GM19395 (cell line): ENCODE results near the gene SOX5.
"Not testable (repeated sequence)": the region's sequence is repeated elsewhere in the genome, so short reads cannot be mapped to it uniquely, and the experiment has no call there.

Experiments
- ATAC-seq: cut with Tn5 transposase; IDR thresholded peaks from one replicate; pipeline ENCODE4 v1.9.1; 2021; ENCODE audit warnings: mild to moderate bottlenecking, moderate library complexity; ENCODE audit not compliant: unreplicated experiment

Gene SOX5

GRCh38 chr12:23911574-23911973 is 37.9 kb downstream of the SOX5 start:
- no peak for ATAC-seq

DNA sequence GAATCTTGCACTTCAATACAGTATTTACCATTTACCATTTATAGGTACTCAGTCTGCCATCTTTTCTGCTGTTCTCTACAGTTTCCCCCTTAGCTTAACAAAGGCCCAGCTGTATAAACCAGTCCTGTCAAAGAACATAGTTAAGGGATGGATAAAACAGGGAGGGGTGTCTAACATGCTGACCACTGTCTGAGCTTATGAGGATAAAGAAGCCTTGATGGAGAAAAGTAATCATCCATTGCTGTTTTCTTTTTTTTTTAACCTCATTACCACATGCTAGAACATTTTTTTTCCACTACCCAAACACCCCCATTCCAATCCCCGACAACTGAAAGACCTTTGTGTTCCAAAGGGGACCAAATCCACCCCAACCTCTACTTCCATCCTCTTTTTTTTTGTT is 39.9 kb downstream of the SOX5 start:
- no peak for ATAC-seq

DNA sequence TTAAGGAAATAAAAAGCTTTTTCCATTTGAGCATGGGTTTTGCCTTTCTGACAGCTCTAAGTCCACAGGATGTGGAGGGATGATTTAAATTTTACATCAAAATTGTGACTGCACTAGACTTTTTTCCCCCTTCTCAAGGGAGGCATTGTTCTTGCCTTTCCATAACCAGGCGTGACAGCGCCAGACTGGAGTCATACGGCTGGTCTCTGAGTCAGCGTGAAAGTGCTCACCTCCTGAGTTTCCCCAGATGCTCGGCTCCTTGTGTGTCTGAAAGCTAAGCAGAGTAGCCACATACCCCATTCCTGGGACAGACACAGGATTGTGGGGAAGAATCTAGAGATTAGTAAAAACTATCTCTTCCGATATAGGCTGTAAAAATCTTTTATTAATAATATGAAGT is 43.1 kb downstream of the SOX5 start:
- no peak for ATAC-seq

DNA sequence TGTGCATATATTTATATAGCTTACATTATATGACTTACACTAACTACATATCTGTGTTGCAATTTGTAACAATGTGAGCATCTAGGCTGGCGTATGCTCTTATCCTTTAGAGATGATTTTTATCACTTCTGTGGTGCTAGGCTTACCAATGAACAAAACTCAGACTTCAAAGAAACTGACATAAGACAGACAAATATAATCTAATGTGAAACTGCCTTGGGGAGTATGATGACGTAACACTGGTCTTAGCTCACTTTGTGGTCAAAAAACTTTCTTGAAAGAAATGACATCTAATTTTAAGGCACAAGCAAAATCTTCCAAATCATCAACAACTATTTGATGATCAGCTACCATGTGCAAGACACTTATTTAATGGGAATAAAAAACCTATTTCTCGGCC is 50.0 kb downstream of the SOX5 start:
- no peak for ATAC-seq

- no peak for ATAC-seq
Observed at GRCh38 chr12:23898121-23898520, 51.3 kb downstream of the SOX5 start.

- ATAC-seq = no peak
Observed at GRCh38 chr12:23895792-23896218, 53.7 kb downstream of the SOX5 start.

DNA sequence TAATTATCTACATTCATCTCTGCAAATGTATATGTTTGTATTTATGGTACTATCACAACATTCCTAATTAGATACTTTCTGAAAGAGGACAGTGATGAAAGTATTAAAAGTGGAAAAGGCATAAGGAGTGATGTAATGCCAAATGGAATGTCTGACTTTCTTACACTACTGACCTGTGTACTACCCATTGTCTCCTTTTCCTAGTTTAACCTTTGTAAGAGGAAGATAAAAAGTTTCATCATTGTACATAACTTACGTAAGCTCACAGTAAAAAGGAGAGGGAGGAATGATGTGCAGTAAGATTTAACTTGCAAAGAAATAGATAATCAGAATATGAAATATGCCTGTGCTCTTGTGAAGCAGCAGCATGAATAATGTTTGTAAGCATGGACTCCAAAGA is 55.9 kb downstream of the SOX5 start:
- no peak for ATAC-seq

DNA sequence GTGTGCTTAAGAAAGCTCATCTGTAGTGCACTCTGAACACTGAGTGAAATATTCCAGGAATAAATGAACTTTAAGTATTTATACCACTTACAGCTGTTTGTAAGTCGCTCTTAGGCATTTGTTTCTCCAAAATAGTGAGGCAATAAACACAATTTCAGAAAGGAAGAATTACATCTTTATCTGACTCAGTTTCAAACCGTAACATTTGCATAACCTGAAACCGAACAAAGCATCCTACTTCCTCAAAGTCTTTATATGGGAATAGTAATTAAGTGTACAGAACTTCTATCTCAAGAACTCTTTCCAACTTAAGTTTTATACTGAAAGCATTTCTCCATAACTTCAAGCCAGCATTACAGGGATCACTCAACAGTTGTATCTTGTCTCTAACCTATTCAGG is 58.4 kb downstream of the SOX5 start:
- ATAC-seq = peak; percentile 82

DNA sequence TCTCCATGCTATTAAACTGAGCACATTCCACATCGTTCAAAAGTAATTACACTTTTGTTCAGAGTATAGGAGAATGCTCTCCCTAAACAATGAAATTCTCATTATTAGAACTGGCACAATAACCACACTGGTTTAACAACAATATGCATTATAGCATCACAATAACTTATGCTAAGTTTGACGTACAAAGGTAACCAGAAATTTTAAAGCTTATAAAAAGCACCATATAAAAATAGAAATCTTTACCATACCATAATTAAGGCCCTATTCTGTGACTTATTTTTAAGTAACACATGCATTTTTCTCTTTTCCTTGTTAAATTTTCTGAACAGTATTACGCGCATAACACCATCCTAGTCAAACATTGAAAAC is 60.4 kb downstream of the SOX5 start:
- ATAC-seq = no peak

DNA sequence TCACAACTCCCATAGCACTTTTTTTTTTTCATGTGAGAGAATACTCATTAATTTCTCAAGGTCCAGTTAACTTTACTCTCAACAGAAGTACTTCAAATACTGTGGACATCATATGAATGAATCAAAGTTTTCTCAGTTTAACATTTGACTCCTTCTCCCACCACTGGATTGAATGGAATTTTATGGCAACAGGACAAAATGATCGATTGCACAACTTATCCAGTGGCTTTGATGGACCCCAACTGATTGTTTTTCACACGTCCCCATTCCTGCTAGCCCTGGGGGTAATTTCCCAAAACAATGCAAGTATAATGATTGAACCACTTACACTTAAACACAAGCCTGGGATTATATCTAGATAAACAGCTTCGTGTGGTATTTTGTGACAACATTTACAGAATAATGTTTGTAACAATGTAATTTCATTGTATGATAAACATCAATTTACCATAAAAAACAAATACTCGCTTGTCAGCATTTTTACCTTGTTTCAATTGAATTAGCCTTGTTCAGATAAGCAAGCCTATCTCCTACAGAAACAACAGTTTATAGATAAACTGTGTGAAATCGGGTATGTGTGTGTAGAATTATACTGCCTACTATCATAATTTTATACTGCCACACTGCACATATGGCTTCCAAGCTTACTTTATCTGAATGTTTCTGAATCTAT is 60.9 kb downstream of the SOX5 start:
- no peak for ATAC-seq

DNA sequence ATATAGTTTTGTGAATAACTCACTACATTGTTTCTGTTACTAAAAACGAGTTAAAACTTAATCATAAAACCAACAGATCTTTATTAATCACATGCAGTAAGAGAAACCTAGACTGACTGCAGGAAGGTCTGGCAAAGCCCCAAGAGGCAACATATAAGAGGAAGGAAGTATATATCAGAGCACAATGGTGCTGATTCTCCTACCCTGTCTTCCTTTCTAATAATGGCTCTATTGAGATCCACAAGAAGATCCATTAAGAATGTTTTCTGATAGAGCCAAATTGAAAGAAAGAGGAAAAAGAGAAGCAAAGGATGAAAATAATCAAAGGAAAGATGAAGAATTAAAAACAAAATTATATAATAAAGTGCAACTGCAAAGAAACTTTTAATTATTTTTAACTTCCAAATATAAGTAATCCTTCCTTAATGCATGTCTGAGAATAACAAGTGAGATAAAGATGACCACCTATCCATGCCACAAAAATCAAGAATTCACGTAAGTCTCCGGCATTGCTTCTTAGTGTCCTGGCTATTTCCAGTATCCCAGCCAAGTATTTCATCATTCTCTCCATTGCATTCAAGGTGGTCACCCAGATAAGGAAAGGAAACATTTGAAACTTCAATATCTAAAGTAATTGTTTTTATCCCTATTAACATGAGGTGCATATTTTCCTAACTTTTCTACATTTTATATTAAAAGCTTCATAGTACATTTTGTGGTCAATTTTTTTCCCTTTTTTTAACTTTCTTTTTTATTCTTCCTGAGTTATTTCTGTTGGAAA is 62.2 kb downstream of the SOX5 start:
- ATAC-seq = no peak

GRCh38 chr12:23885394-23885793 is 64.1 kb downstream of the SOX5 start:
- ATAC-seq = no peak

- ATAC-seq = no peak
Observed at GRCh38 chr12:23884909-23885308, 64.6 kb downstream of the SOX5 start.

DNA sequence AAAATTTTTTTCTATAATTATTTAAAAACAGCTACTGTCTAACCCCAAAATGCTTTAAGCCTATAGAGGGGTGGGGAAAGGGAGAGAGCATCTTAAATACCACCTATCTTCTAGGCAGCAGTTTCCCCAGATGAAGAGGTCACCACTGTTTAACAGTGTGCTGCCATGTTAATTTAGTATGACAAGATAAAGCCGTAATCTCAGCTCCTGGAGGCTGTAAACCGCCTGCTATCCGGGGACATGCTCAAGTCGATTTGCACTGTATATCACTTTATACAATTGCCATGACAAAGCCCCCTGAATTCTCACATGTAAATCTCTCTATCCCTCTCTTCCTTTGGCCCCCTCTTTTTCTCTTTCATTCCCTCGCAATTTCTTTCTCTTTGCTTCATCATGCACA is 68.5 kb downstream of the SOX5 start:
- ATAC-seq = no peak

- not testable (repeated sequence) for ATAC-seq
Observed at GRCh38 chr12:23876618-23877017, 72.9 kb downstream of the SOX5 start.

GRCh38 chr12:23867794-23868193 is 81.7 kb downstream of the SOX5 start:
- no peak for ATAC-seq

GRCh38 chr12:23862701-23863100 is 86.8 kb downstream of the SOX5 start:
- ATAC-seq = no peak

GRCh38 chr12:23860019-23860418 is 89.5 kb downstream of the SOX5 start:
- ATAC-seq = no peak

DNA sequence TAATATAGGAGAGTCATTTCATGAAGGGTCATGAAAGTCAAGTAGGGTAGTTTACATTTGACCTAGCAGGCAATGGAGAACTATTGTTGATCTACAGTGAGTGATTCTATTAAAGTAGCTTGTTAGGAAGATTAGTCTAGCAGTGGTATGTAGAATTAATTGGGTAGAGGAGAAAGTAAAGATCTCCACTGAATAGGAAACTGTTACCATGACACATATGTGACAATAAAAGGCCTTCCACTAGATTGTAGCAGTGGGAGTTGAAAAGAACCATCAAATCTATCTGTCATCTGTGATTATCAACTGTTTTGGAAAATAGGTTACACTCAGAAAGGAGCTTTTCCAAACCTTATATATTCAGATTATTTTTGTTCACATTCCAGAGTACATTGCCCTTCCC is 92.3 kb downstream of the SOX5 start:
- ATAC-seq = no peak

GRCh38 chr12:23855813-23856212 is 93.7 kb downstream of the SOX5 start:
- peak; percentile 63 for ATAC-seq

GRCh38 chr12:23854598-23854997 is 94.9 kb downstream of the SOX5 start:
- ATAC-seq = no peak

- ATAC-seq = no peak
Observed at GRCh38 chr12:23853640-23854039, 95.8 kb downstream of the SOX5 start.

DNA sequence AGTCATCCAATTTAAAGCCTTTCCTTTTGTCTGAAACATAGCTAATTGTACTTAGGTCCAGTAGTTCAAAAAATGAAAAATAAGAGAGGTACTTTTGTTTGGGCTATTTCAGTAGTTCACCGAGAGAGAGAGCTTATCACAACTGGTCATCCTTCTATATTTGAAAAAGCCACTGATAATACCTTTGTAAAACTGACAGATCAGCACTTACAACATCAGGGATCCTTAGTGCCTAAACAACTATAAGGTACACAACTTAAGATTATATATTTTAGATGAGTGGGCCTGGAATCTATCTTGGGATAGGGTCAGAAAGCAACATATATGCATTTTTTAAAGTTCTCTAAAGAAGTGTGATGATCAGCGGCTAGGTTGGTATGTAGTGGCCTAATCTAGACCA is 97.9 kb downstream of the SOX5 start:
- no peak for ATAC-seq
